Measurements from ENCODE around the gene PITPNC1. TPM values are rescaled to one million over a fixed set of nuclear protein-coding genes. Genes with fewer than 3 reads are reported as not detected.

Gene PITPNC1
- total RNA-seq, 1 experiment from 2014 or later, result 4.2 TPM

- TF ChIP-seq, protein P1, sequence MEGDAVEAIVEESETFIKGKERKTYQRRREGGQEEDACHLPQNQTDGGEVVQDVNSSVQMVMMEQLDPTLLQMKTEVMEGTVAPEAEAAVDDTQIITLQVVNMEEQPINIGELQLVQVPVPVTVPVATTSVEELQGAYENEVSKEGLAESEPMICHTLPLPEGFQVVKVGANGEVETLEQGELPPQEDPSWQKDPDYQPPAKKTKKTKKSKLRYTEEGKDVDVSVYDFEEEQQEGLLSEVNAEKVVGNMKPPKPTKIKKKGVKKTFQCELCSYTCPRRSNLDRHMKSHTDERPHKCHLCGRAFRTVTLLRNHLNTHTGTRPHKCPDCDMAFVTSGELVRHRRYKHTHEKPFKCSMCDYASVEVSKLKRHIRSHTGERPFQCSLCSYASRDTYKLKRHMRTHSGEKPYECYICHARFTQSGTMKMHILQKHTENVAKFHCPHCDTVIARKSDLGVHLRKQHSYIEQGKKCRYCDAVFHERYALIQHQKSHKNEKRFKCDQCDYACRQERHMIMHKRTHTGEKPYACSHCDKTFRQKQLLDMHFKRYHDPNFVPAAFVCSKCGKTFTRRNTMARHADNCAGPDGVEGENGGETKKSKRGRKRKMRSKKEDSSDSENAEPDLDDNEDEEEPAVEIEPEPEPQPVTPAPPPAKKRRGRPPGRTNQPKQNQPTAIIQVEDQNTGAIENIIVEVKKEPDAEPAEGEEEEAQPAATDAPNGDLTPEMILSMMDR (IDR thresholded peaks at IDR 0.05; ENCODE audit: insufficient read depth in 1 of 2, low read depth in 1 of 2, low read length in 1 of 2, severe bottlenecking in 1 of 2, unreplicated experiment in 1 of 2), result no peak
- H3K4me1 ChIP-seq, result no peaks in the 10 kb centered on the region
- no TSS peak for BruUV-seq (replicated peaks)
- POLR2A ChIA-PET, result no interaction called here
- H3K36me3 ChIP-seq (ENCODE audit: control insufficient read depth, insufficient read depth, low read length), result no peaks in the 10 kb centered on the region
- CTCF ChIA-PET, result no interaction called here
- Mint-ChIP-seq H3K27me3 (ENCODE audit: insufficient read depth, unreplicated experiment) (peaks cover 3% of the 10 kb centered on the region), H3K9me3 (ENCODE audit: unreplicated experiment) (no peaks in the 10 kb centered on the region), H3K27ac (ENCODE audit: unreplicated experiment) (no peak overlapping the region), H3K4me3 (ENCODE audit: unreplicated experiment) (no peak overlapping the region), H3K4me1 (ENCODE audit: low read depth, unreplicated experiment) (no peaks in the 10 kb centered on the region), H3K36me3 (ENCODE audit: insufficient read depth, unreplicated experiment) (no peaks in the 10 kb centered on the region)
- DNase-seq, result no peak
- intact Hi-C loops (cut with micrococcal nuclease; ENCODE audit: unreplicated experiment), result no loop called here
- H3K27me3 ChIP-seq (replicated peaks; ENCODE audit: control insufficient read depth, insufficient read depth, low read length), result no peaks in the 10 kb centered on the region
- H3K9me3 ChIP-seq, result no peaks in the 10 kb centered on the region
- no peak overlapping the region for H3K4me3 ChIP-seq (ENCODE audit: low read depth, low read length)
Observed at GRCh38 chr17:67443931-67444595, 67.0 kb downstream of the PITPNC1 start.

- no peaks in the 10 kb centered on the region for H3K36me3 ChIP-seq (ENCODE audit: control insufficient read depth, insufficient read depth, low read length)
- no peak overlapping the region for H3K27ac Mint-ChIP-seq (ENCODE audit: unreplicated experiment)
- no peaks in the 10 kb centered on the region for H3K36me3 Mint-ChIP-seq (ENCODE audit: insufficient read depth, unreplicated experiment)
- H3K27me3 ChIP-seq (replicated peaks; ENCODE audit: control insufficient read depth, insufficient read depth, low read length), result no peaks in the 10 kb centered on the region
- H3K4me1 Mint-ChIP-seq (ENCODE audit: low read depth, unreplicated experiment), result no peaks in the 10 kb centered on the region
- H3K4me1 ChIP-seq, result no peaks in the 10 kb centered on the region
- H3K27me3 Mint-ChIP-seq (ENCODE audit: insufficient read depth, unreplicated experiment), result no peaks in the 10 kb centered on the region
- no peak for DNase-seq
- H3K4me3 ChIP-seq (ENCODE audit: low read depth, low read length), result no peak overlapping the region
- H3K4me3 Mint-ChIP-seq (ENCODE audit: unreplicated experiment), result no peak overlapping the region
- no peaks in the 10 kb centered on the region for H3K9me3 ChIP-seq
- ChIA-PET POLR2A (no interaction called here), CTCF (no interaction called here)
- no TSS peak for BruUV-seq (replicated peaks)
- intact Hi-C loops (cut with micrococcal nuclease; ENCODE audit: unreplicated experiment), result no loop called here
- TF ChIP-seq, protein P1 (IDR thresholded peaks at IDR 0.05; ENCODE audit: insufficient read depth in 1 of 2, low read depth in 1 of 2, low read length in 1 of 2, severe bottlenecking in 1 of 2, unreplicated experiment in 1 of 2), result no peak
- no peaks in the 10 kb centered on the region for H3K9me3 Mint-ChIP-seq (ENCODE audit: unreplicated experiment)
Observed at GRCh38 chr17:67448449-67448848, 71.4 kb downstream of the PITPNC1 start.

- CTCF ChIA-PET, result interaction anchor here (0.9 kb wide), 1 partner anchor 22 kb away, joined by 3 read pairs; no protein-coding TSS in a partner anchor
- POLR2A ChIA-PET, result no interaction called here
- no peaks in the 10 kb centered on the region for H3K4me1 Mint-ChIP-seq (ENCODE audit: low read depth, unreplicated experiment)
- Histone ChIP-seq H3K4me3 (ENCODE audit: low read depth, low read length) (no peak overlapping the region), H3K9me3 (no peaks in the 10 kb centered on the region), H3K27me3 (replicated peaks; ENCODE audit: control insufficient read depth, insufficient read depth, low read length) (no peaks in the 10 kb centered on the region), H3K4me1 (no peaks in the 10 kb centered on the region), H3K36me3 (ENCODE audit: control insufficient read depth, insufficient read depth, low read length) (no peaks in the 10 kb centered on the region)
- no peak overlapping the region for H3K4me3 Mint-ChIP-seq (ENCODE audit: unreplicated experiment)
- H3K27me3 Mint-ChIP-seq (ENCODE audit: insufficient read depth, unreplicated experiment), result no peaks in the 10 kb centered on the region
- no peaks in the 10 kb centered on the region for H3K36me3 Mint-ChIP-seq (ENCODE audit: insufficient read depth, unreplicated experiment)
- no TSS peak for BruUV-seq (replicated peaks)
- TF ChIP-seq, protein P1 (IDR thresholded peaks at IDR 0.05; ENCODE audit: insufficient read depth in 1 of 2, low read depth in 1 of 2, low read length in 1 of 2, severe bottlenecking in 1 of 2, unreplicated experiment in 1 of 2), result no peak
- no peak overlapping the region for H3K27ac Mint-ChIP-seq (ENCODE audit: unreplicated experiment)
- H3K9me3 Mint-ChIP-seq (ENCODE audit: unreplicated experiment), result no peaks in the 10 kb centered on the region
- intact Hi-C loops (cut with micrococcal nuclease; ENCODE audit: unreplicated experiment), result no loop called here
- DNase-seq, result no peak
Observed at GRCh38 chr17:67449065-67449464, 72.0 kb downstream of the PITPNC1 start.
